Measurements from ENCODE around the gene COL20A1. TPM values are rescaled to one million over a fixed set of nuclear protein-coding genes. Genes with fewer than 3 reads are reported as not detected.

COL20A1 gene
- total and polyA plus RNA-seq, 2 donors (not counting 1 experiment from before 2014, with no cell fraction given) = not detected

DNA sequence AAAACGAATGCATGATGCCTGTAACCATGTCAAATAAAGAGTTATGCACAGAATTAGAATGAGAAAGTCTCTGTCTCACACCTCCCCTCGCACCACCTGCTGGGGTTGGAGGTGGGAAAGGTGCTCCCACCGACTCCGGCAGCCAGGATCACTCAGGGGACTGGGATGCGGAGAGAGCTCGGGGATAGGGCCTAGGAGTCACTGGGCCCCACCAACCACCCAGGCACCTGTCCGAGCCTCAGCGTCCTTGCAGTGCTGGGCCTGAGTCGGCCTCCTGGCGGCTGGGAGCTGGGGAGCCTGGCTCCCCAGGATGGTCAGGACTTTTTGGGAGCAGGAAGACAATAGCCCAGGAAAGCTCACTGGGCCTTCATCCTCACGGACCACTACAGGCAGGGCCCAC is 90.6 kb downstream of the COL20A1 start:
- peaks cover 4% of the 10 kb centered on the region for H3K9me3 ChIP-seq (ENCODE audit: control insufficient read depth, insufficient read depth, low read depth, low read length)
- H3K79me2 ChIP-seq (ENCODE audit: control insufficient read depth, insufficient read depth, low read length) = no peaks in the 10 kb centered on the region
- H3K27ac ChIP-seq (ENCODE audit: insufficient read depth, low read length) = no peak overlapping the region
- no peaks in the 10 kb centered on the region for H4K20me1 ChIP-seq (ENCODE audit: control insufficient read depth, extremely low read depth, insufficient read depth, low read length)
- no peaks in the 10 kb centered on the region for H3K27me3 ChIP-seq (ENCODE audit: control insufficient read depth, insufficient read depth, low read length)
- no peak overlapping the region for H2AFZ ChIP-seq (ENCODE audit: low read length)
- H3K9ac ChIP-seq (ENCODE audit: insufficient read depth, low read length) = no peak overlapping the region
- TF ChIP-seq, protein P1, sequence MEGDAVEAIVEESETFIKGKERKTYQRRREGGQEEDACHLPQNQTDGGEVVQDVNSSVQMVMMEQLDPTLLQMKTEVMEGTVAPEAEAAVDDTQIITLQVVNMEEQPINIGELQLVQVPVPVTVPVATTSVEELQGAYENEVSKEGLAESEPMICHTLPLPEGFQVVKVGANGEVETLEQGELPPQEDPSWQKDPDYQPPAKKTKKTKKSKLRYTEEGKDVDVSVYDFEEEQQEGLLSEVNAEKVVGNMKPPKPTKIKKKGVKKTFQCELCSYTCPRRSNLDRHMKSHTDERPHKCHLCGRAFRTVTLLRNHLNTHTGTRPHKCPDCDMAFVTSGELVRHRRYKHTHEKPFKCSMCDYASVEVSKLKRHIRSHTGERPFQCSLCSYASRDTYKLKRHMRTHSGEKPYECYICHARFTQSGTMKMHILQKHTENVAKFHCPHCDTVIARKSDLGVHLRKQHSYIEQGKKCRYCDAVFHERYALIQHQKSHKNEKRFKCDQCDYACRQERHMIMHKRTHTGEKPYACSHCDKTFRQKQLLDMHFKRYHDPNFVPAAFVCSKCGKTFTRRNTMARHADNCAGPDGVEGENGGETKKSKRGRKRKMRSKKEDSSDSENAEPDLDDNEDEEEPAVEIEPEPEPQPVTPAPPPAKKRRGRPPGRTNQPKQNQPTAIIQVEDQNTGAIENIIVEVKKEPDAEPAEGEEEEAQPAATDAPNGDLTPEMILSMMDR (conservative IDR thresholded peaks at IDR 0.05 in 1 of 2, IDR thresholded peaks at IDR 0.05 in 1 of 2; ENCODE audit: low read depth in 1 of 2, low read length in 2 of 2) = no peak
- no peak for TF ChIP-seq EZH2 (IDR thresholded peaks at IDR 0.05; ENCODE audit: low read length, missing control alignments)
- no peaks in the 10 kb centered on the region for H3K4me1 ChIP-seq (ENCODE audit: control insufficient read depth, extremely low read depth, insufficient read depth, low read length)
- no peak overlapping the region for H3K4me2 ChIP-seq (ENCODE audit: extremely low read depth, insufficient read depth, low read length)
- H3K36me3 ChIP-seq (ENCODE audit: control insufficient read depth, insufficient read depth, low read length) = no peaks in the 10 kb centered on the region
- no peak overlapping the region for H3K4me3 ChIP-seq (replicated peaks in 1 of 4; ENCODE audit: control extremely low read depth in 1 of 4, insufficient read depth in 1 of 4, low read depth in 3 of 4, low read length in 4 of 4)
- no peak for DNase-seq (ENCODE audit: low read depth in 2 of 2)

DNA sequence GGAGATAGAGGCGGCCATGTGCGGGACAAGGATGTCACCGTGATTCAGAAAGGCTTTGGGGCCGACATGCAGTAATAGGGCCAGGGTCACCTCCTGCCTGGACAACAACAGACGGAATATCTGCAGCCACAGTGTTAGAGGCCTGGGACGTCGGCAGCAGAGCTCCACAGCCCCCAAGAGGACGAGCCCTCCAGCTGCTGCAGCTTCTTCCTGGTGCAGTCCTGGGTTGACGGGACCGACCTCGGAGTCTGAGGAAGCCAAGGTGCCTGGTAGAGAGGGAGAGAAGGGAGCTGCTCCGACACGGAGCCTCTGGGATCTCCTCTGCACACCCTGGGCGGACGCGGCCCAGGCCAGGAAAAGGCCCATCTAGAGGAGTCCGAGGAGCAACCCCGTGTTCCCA is 91.3 kb downstream of the COL20A1 start:
- Histone ChIP-seq H3K4me3 (replicated peaks in 1 of 4; ENCODE audit: control extremely low read depth in 1 of 4, insufficient read depth in 1 of 4, low read depth in 3 of 4, low read length in 4 of 4) (no peak overlapping the region), H3K9me3 (ENCODE audit: control insufficient read depth, insufficient read depth, low read depth, low read length) (peaks cover 4% of the 10 kb centered on the region), H3K9ac (ENCODE audit: insufficient read depth, low read length) (no peak overlapping the region), H4K20me1 (ENCODE audit: control insufficient read depth, extremely low read depth, insufficient read depth, low read length) (no peaks in the 10 kb centered on the region), H3K4me1 (ENCODE audit: control insufficient read depth, extremely low read depth, insufficient read depth, low read length) (no peaks in the 10 kb centered on the region), H3K4me2 (ENCODE audit: extremely low read depth, insufficient read depth, low read length) (no peak overlapping the region), H3K27me3 (ENCODE audit: control insufficient read depth, insufficient read depth, low read length) (no peaks in the 10 kb centered on the region), H3K27ac (ENCODE audit: insufficient read depth, low read length) (no peak overlapping the region), H3K79me2 (ENCODE audit: control insufficient read depth, insufficient read depth, low read length) (no peaks in the 10 kb centered on the region), H2AFZ (ENCODE audit: low read length) (no peak overlapping the region), H3K36me3 (ENCODE audit: control insufficient read depth, insufficient read depth, low read length) (no peaks in the 10 kb centered on the region)
- no peak for DNase-seq (ENCODE audit: low read depth in 2 of 2)
- no peak for TF ChIP-seq EZH2 (IDR thresholded peaks at IDR 0.05; ENCODE audit: low read length, missing control alignments)
- TF ChIP-seq, protein P1 (conservative IDR thresholded peaks at IDR 0.05 in 1 of 2, IDR thresholded peaks at IDR 0.05 in 1 of 2; ENCODE audit: low read depth in 1 of 2, low read length in 2 of 2) = no peak

Other genes with a start within 250 kb of the COL20A1 start
- 12.8 and 16.3 TPM in 2 replicates for gene YTHDF1, start 77.1 kb upstream of the COL20A1 start, total RNA-seq
- gene YTHDF1, start 77.1 kb upstream of the COL20A1 start, polyA plus RNA-seq = 25.9 and 29.2 TPM in 2 replicates
- not detected in 2 replicates for gene BIRC7, start 57.3 kb upstream of the COL20A1 start, total RNA-seq
- gene BIRC7, start 57.3 kb upstream of the COL20A1 start, polyA plus RNA-seq = not detected in 2 replicates
- gene NKAIN4, start 38.7 kb upstream of the COL20A1 start, total RNA-seq = not detected in 2 replicates
- not detected in 2 replicates for gene NKAIN4, start 38.7 kb upstream of the COL20A1 start, polyA plus RNA-seq
- 35.2 and 42.9 TPM in 2 replicates for gene ARFGAP1, start 20.4 kb upstream of the COL20A1 start, total RNA-seq
- 33.1 and 37.6 TPM in 2 replicates for gene ARFGAP1, start 20.4 kb upstream of the COL20A1 start, polyA plus RNA-seq
- gene CHRNA4, start 68.2 kb downstream of the COL20A1 start, total RNA-seq = not detected in 2 replicates
- gene CHRNA4, start 68.2 kb downstream of the COL20A1 start, polyA plus RNA-seq = not detected in 2 replicates
- gene KCNQ2, start 179.5 kb downstream of the COL20A1 start, total RNA-seq = not detected in 2 replicates
- gene KCNQ2, start 179.5 kb downstream of the COL20A1 start, polyA plus RNA-seq = not detected in 2 replicates
- gene EEF1A2, start 205.9 kb downstream of the COL20A1 start, total RNA-seq = 1.7 and 2.6 TPM in 2 replicates
- gene EEF1A2, start 205.9 kb downstream of the COL20A1 start, polyA plus RNA-seq = 0.16 and 0.46 TPM in 2 replicates
- 39.5 and 58.0 TPM in 2 replicates for gene PPDPF, start 227.6 kb downstream of the COL20A1 start, total RNA-seq
- gene PPDPF, start 227.6 kb downstream of the COL20A1 start, polyA plus RNA-seq = 29.7 and 34.0 TPM in 2 replicates
- gene PTK6, start 244.2 kb downstream of the COL20A1 start, total RNA-seq = under 0.01 and 0.17 TPM in 2 replicates
- gene PTK6, start 244.2 kb downstream of the COL20A1 start, polyA plus RNA-seq = not detected in 2 replicates

All from fibroblast of lung (primary cell).